ENCODE measurements around the gene PCYOX1L. TPM values are rescaled to one million over a fixed set of nuclear protein-coding genes. Genes with fewer than 3 reads are reported as not detected.

The PCYOX1L gene
- total and polyA plus RNA-seq, 9 of the 15 experiments (the other 6 are each of a cell fraction or from before 2014, with no cell fraction given) = 2.3 to 17.9 (median 6.0) TPM

GRCh38 chr5:149365418-149365817, 7.6 kb downstream of the PCYOX1L start (continued):
- peak; percentile 61 for TF ChIP-seq ATF3 (IDR thresholded peaks at IDR 0.05)
- TF ChIP-seq ATF3 (CRISPR knock-in tag; conservative IDR thresholded peaks at IDR 0.05) = no peak
- no peak for TF ChIP-seq SAFB (IDR thresholded peaks at IDR 0.05; ENCODE audit: borderline replicate concordance, low read depth, low read length)
- peak; percentile 11; the same call in 1 of the 2 replicates for TF ChIP-seq ZNF316 (IDR thresholded peaks at IDR 0.05)
- no peak for TF ChIP-seq FOS (IDR thresholded peaks at IDR 0.05; ENCODE audit: extremely low read depth, insufficient read length)
- peak; percentile 10 for TF ChIP-seq MEIS2 (IDR thresholded peaks at IDR 0.05; ENCODE audit: partially characterized antibody)
- peak; percentile 42; the same call in 1 of the 2 replicates for TF ChIP-seq ZNF592 (IDR thresholded peaks at IDR 0.05)
- 0 out of 2 replicates have a peak, but pooled peaks have one; percentile 32 for TF ChIP-seq MYNN (IDR thresholded peaks at IDR 0.05)
- TF ChIP-seq MYNN (CRISPR knock-in tag; IDR thresholded peaks at IDR 0.05) = no peak
- no peak for TF ChIP-seq RBBP5 (IDR thresholded peaks at IDR 0.05; ENCODE audit: borderline replicate concordance, insufficient read depth, low read length, poor library complexity, severe bottlenecking)
- no peak for TF ChIP-seq ZNF407 (IDR thresholded peaks at IDR 0.05; ENCODE audit: low read depth)
- peak; percentile 42; the same call in 1 of the 2 replicates for TF ChIP-seq PKNOX1 (IDR thresholded peaks at IDR 0.05)
- TF ChIP-seq CREM (IDR thresholded peaks at IDR 0.05; ENCODE audit: low read depth) = 0 out of 2 replicates have a peak, but pooled peaks have one; percentile 3

All from K562 (cell line).